GM21723 (cell line): ENCODE measurements around the gene BCLAF3.

Experiments
- ATAC-seq: cut with Tn5 transposase; IDR thresholded peaks from one replicate; pipeline ENCODE4 v1.9.1; 2021; ENCODE audit warnings: mild to moderate bottlenecking, moderate library complexity; ENCODE audit not compliant: unreplicated experiment

Gene BCLAF3

DNA sequence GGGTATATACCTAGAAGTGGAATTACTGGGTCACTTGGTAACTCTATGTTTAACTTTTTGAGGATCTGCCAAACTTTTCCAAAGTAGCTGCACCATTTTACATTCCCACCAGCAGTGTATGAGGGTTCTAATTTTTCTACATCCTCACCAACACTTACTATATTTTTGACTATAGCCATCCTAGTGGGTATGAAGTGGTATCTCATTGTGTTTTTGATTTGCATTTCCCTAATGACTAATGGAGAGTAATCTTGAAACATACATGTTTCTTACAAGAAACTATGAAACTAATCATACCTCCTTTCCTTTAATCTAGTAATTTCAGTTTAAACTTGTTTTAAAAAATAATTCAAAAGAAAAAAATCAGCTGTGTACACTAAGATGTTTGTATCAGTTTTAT lies 17.9 kb downstream of the BCLAF3 start:
- ATAC-seq: no peak

- no peak for ATAC-seq
These were observed 22.6 kb downstream of the BCLAF3 start for GRCh38 chrX:19968276-19968675.

DNA sequence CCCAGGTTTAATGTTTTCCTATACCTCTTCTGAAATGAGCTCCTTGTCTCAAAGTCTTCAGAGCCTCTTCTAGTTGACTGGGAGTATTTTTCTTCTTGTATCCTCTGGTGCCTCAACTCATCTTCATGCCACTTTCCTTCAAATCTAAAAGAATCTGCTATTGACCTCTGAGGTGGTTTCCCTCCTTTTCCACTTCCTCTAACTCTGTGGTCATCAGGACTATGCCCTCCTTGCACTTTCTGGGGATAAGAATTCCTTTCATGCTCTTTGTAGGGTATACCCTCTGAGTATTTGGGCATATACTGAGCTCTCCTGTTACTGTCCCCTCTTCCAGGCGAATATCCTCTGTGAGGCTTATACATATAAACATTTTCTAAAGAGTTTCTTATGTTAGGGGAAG lies 24.8 kb downstream of the BCLAF3 start:
- ATAC-seq: no peak

- peak; percentile 89 for ATAC-seq
These were observed 26.7 kb downstream of the BCLAF3 start for GRCh38 chrX:19964017-19964710.

DNA sequence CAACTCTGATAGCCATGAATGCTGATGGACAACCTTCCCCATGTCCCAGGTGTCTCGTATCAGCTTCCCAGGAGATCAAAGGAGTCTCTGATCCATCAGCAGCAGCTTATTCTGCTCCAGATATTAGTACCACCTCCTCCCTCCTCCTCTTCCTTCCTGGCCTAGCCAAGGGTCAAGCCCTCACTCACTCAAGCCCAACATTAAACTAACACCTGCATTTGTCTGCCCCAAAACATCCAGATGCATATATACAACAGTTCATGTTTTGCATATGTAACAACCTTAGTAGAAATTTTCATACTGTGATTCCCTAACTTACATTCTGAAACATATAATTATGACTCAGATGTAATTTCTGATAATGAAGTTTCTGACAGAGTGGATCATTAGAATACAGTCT lies 29.9 kb downstream of the BCLAF3 start:
- ATAC-seq: no peak

GRCh38 chrX:19958552-19959486 lies 32.0 kb downstream of the BCLAF3 start:
- no peak for ATAC-seq

GRCh38 chrX:19956923-19957322 lies 33.9 kb downstream of the BCLAF3 start:
- ATAC-seq: no peak

DNA sequence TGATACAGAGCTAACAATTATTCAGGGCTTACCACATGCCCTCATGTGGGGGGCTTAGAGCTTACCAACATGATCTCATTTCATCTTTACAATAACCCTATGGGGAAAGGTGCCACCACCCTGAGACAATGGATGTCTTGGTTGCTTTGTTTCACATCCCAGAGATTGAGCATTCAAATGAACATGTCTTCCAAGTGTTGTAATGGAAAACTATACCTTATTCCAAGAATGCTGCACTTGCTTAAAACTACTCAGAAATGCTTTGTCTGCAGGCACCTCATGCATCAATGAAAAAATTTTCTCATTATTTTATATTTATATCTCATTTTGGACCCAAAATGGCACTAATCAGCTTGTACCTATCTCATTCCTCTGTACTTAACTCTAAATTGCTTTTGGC lies 34.6 kb downstream of the BCLAF3 start:
- ATAC-seq: no peak

DNA sequence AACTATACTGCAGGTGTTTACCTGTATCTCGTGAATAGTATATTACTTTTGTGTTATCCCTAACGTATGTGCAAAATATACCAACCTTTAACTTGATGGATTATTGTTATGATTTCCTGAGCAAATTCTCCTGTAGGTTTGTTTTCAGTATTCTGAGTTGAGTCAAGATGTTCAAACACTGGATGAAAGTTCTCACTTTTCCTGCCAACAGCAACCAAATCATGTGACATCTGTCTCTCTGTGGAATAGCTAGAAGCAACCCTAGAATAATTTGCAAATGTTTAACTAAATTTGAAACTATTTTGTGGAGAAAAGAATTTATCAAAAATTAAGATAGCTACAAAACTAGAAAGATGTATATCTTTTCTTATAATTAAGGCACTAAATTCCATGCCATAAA lies 35.6 kb downstream of the BCLAF3 start:
- ATAC-seq: no peak

DNA sequence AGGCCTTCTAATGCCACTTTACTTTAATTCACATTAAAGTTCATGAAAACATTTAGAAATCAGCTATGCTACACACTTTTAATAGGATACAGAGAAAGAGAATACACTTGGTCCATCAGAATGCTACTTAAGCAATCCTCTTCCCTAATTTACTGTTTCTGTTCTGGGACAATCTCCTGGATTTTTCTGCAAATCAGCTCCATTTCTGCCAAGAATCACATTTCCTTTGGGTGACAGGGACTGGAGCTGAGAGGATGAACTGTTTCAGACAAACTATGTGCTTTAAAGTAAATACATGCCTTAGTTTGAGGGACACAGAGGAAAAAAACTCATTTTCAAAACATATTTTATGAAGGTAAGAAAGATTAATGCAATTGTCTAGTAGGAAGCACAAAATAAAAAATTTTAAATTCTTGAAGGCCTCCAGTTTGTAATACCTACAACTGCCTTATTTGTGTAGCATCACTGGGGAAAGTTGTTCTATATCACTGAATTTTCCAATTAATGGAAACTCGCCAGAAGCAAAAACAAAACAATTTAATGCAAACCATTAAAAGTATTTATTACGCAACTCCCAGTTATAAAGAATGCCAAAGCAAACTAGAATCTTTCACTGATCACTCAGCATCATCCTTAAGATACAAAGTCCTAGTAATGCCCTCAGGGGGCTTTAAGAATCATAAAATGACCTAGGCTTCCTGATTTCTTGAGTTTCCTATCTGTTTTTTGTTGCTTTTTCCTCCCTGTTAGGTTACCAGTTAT lies 36.3 kb downstream of the BCLAF3 start:
- no peak for ATAC-seq

DNA sequence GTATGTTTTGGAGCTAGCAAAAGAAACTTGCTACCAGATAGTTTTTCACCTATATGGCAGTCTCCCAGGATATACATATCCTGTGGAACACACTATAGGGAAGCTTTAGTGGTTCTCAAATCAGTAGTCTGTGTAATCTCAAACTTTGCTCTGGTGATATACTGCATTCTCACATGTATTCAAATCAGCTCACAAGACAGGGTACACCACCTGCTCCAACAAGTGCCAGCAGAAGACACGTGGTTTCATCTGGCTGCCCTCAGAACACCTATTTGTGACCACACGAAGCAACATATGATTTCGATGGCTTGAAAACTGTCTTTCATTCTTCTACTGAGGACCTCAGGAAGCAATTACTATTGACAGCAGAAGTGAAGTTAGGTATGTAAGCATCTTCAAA lies 37.7 kb downstream of the BCLAF3 start:
- ATAC-seq: no peak

DNA sequence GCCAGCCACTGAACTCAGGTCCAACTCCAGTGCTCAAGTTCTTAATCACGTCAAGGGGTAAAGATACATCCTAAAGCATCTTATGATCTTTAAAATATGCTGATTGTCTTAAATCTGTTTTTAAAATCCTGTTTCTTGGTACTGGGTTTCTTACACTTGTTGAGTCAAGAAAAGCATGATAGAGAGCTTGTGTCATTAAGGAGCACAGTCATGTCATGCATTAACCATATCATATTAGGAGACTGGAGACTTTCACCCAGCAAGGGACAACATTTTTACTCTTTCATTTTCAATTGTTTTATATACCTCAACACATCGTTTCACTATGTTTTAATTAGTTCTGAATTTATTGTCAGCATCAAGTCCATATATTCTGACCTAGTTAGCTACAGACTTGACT lies 41.5 kb downstream of the BCLAF3 start:
- ATAC-seq: no peak

DNA sequence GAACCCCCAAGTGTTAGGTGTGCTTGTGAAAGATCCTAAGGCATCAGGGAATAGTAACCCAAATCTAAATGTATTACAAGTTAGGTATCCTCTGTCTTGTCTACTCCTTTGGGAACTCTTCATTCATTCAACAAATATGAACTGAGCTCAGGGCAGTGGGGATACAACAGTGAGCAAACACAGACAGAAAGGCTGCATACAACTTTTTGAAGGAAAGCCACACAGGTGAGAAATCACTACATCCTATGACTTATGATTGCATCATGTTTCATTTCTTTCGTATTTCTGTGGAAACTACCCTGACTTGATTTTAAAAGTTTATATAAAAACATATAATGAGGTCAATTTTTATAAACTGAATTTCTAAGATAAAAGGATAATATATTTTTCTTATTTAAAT lies 43.2 kb downstream of the BCLAF3 start:
- ATAC-seq: no peak
